Lung (tissue), 12 donors: ENCODE measurements around the gene TPRA1. TPM values are rescaled to one million over a fixed set of nuclear protein-coding genes. Genes with fewer than 3 reads are reported as not detected.

Experiments used
- ATAC-seq: fragments of 200-7000 bp; cut with Tn5 transposase; one replicate; pipeline ENCODE4 v1.9.1; 2020; ENCODE audit warnings: moderate number of reproducible peaks; ENCODE audit not compliant: insufficient read depth, low FRiP score
- DNase-seq, 3 donors: peaks; one replicate each; pipeline ENCODE4 v3.0.0-alpha.2; 2013 to 2017
- H3K27ac ChIP-seq, 2 donors: one replicate each; pipeline ENCODE4 v1.5.1; 2013; ENCODE audit warnings: mild to moderate bottlenecking in 2 of 2, moderate library complexity in 2 of 2, control low read depth in 1 of 2, inconsistent platforms in 1 of 2, low read depth in 1 of 2, low read length in 1 of 2
- H3K27me3 ChIP-seq, 3 donors: one replicate each; pipeline ENCODE4 v1.5.1; 2013; ENCODE audit warnings: low read length in 2 of 3; ENCODE audit not compliant: control insufficient read depth in 3 of 3, insufficient read depth in 3 of 3
- H3K36me3 ChIP-seq, 4 donors: one replicate each; pipeline ENCODE4 v1.5.1; 2013; ENCODE audit warnings: low read length in 4 of 4, mild to moderate bottlenecking in 1 of 4, moderate library complexity in 1 of 4; ENCODE audit not compliant: control insufficient read depth in 4 of 4, insufficient read depth in 4 of 4
- H3K4me1 ChIP-seq, 5 donors: one replicate each; pipeline ENCODE4 v1.5.1; 2013; ENCODE audit warnings: low read length in 5 of 5, mild to moderate bottlenecking in 2 of 5, moderate library complexity in 1 of 5; ENCODE audit not compliant: control insufficient read depth in 5 of 5, insufficient read depth in 5 of 5
- H3K4me3 ChIP-seq: one replicate; pipeline ENCODE4 v1.5.1; 2013; ENCODE audit warnings: mild to moderate bottlenecking, control low read depth, moderate library complexity
- H3K9ac ChIP-seq, 2 donors: one replicate each; pipeline ENCODE4 v1.5.1; 2013; ENCODE audit warnings: low read length in 2 of 2, control low read depth in 1 of 2; ENCODE audit not compliant: insufficient read depth in 1 of 2
- H3K9me3 ChIP-seq, 4 donors: one replicate each; pipeline ENCODE4 v1.5.1; 2013; ENCODE audit warnings: low read length in 3 of 4, mild to moderate bottlenecking in 1 of 4, moderate library complexity in 1 of 4; ENCODE audit not compliant: control insufficient read depth in 4 of 4, insufficient read depth in 3 of 4
- WGBS, 2 donors: extraction: QIAGEN DNeasy Blood & Tissue Kit; methylation state at CpG; one replicate each; pipeline ENCODE4 v1.1.7; 2013; 5-methylcytosine and 5-hydroxymethylcytosine counted together
- polyA plus RNA-seq, 2 donors: library from polyadenylated mRNA; stranded (reverse); fragments of 200-250 nt; gene quantifications; one replicate each; pipeline ENCODE4 v1.2.1, GENCODE V29; 2013
- total RNA-seq, 2 donors: library from RNA; depleted of rRNA in 1 of 2; stranded (reverse); fragments of >200 nt in 1 of 2; gene quantifications; one replicate each; pipeline ENCODE4 v1.2.1, GENCODE V29; 2014 to 2021
- TF ChIP-seq, protein P1 (sequence below): IDR thresholded peaks from 2 replicates; pipeline ENCODE4 v1.5.1; 2012; ENCODE audit warnings: mild to moderate bottlenecking; ENCODE audit errors: control extremely low read depth, extremely low read depth
- donor health status: control.
- donor health status: control.
- donor health status: Bipolar disorder and iron deficiency.
- donor health status: healthy.
- donor health status: DM: yes; HTN: yes; CAD: no.

The TPRA1 gene
- total and polyA plus RNA-seq, 4 donors, result 28.9 to 53.2 (median 38.0) TPM

GRCh38 chr3:127612966-127613365, 22.4 kb upstream of the TPRA1 start:
- Histone ChIP-seq H3K4me3 (no peak overlapping the region), H3K9ac (no peak overlapping the region), H3K9me3 (no peaks in the 10 kb centered on the region), H3K4me1 (no peaks in the 10 kb centered on the region), H3K27ac (peak overlapping the region in 1 of 2 donors; percentile 47), H3K27me3 (no peaks in the 10 kb centered on the region), H3K36me3 (peaks cover 0 to 47% (median 26%) of the 10 kb centered on the region in 4 donors)
- TF ChIP-seq, protein P1, sequence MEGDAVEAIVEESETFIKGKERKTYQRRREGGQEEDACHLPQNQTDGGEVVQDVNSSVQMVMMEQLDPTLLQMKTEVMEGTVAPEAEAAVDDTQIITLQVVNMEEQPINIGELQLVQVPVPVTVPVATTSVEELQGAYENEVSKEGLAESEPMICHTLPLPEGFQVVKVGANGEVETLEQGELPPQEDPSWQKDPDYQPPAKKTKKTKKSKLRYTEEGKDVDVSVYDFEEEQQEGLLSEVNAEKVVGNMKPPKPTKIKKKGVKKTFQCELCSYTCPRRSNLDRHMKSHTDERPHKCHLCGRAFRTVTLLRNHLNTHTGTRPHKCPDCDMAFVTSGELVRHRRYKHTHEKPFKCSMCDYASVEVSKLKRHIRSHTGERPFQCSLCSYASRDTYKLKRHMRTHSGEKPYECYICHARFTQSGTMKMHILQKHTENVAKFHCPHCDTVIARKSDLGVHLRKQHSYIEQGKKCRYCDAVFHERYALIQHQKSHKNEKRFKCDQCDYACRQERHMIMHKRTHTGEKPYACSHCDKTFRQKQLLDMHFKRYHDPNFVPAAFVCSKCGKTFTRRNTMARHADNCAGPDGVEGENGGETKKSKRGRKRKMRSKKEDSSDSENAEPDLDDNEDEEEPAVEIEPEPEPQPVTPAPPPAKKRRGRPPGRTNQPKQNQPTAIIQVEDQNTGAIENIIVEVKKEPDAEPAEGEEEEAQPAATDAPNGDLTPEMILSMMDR, result no peak
- WGBS, 2 donors, result 30 to 51% methylated on average over 6 of the region's 6 CpGs
- DNase-seq, result no peak
- ATAC-seq, result peak; percentile 49

GRCh38 chr3:127611251-127611650, 20.7 kb upstream of the TPRA1 start:
- no peaks in the 10 kb centered on the region for H3K27me3 ChIP-seq
- TF ChIP-seq, protein P1, result no peak
- no peak overlapping the region for H3K27ac ChIP-seq
- H3K36me3 ChIP-seq, result peaks cover 0 to 54% (median 31%) of the 10 kb centered on the region in 4 donors
- DNase-seq (no peak), ATAC-seq (no peak)
- WGBS, 2 donors, result 77 to 92% methylated on average over 8 of the region's 8 CpGs
- H3K4me3 ChIP-seq, result no peak overlapping the region
- no peaks in the 10 kb centered on the region for H3K4me1 ChIP-seq
- H3K9me3 ChIP-seq, result no peaks in the 10 kb centered on the region
- H3K9ac ChIP-seq, result no peak overlapping the region

DNA sequence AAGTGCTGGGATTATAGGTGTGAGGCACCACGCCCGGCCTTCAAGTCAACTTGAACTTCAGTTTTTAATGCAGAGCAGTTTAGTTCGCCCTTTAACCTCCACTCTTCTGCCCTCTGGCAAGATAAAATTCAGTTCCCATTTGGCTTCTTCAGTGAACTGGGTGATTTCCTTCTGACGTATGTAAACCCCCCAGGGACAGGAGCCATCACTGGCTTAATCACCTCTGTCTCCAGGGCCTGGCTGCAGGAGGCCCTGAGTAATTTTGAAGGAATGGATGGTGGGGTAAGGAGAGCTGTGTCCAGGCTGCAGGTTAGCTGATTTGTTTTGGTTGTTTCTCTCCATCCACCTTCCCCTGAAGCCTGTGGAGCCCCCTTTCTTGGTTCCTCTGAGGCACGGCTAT, 19.6 kb upstream of the TPRA1 start:
- DNase-seq (no peak), ATAC-seq (no peak)
- TF ChIP-seq, protein P1, result no peak
- H3K27ac ChIP-seq, result no peak overlapping the region
- H3K9ac ChIP-seq, result no peak overlapping the region
- 74 to 90% methylated on average over 5 of the region's 5 CpGs for WGBS, 2 donors
- no peaks in the 10 kb centered on the region for H3K9me3 ChIP-seq
- peaks cover 0 to 54% (median 32%) of the 10 kb centered on the region in 4 donors for H3K36me3 ChIP-seq
- H3K4me3 ChIP-seq, result no peak overlapping the region
- no peaks in the 10 kb centered on the region for H3K4me1 ChIP-seq
- H3K27me3 ChIP-seq, result no peaks in the 10 kb centered on the region

DNA sequence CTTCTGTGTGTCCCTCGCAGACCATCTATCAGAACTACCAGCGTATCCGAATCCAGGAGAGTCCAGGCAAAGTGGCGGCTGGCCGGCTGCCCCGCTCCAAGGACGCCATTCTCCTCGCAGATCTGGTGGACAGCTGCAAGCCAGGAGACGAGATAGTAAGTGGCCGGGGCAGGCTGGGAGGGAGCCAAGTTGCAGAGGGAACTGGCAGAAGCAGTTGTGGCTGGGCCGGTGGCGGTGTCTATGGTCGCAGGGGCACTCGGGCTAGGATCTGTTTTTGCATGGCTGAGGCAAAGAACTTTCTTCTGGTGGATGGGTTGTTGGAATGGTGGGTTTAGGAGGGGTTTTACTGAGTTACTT, 17.8 kb upstream of the TPRA1 start:
- 61 to 90% methylated on average over 14 of the region's 14 CpGs for WGBS, 2 donors
- Histone ChIP-seq H3K27ac (no peak overlapping the region), H3K4me3 (no peak overlapping the region), H3K36me3 (peaks cover 0 to 45% (median 35%) of the 10 kb centered on the region in 4 donors), H3K27me3 (no peaks in the 10 kb centered on the region), H3K9ac (no peak overlapping the region), H3K4me1 (no peaks in the 10 kb centered on the region), H3K9me3 (no peaks in the 10 kb centered on the region)
- TF ChIP-seq, protein P1, result no peak
- no peak for ATAC-seq
- DNase-seq, result no peak
